ENCODE results near the gene CBY2.

The CBY2 gene

GRCh38 chr13:45714170-45714569 lies 12.1 kb downstream of the CBY2 start:
- no peak for TF ChIP-seq YY1 (IDR thresholded peaks at IDR 0.05; ENCODE audit: insufficient read depth, insufficient read length)
- TF ChIP-seq ZNF274 (IDR thresholded peaks at IDR 0.05; ENCODE audit: low read depth, low read length): no peak
- no peak for TF ChIP-seq SUZ12 (IDR thresholded peaks at IDR 0.05; ENCODE audit: extremely low read depth, insufficient read depth, insufficient read length)
- H3K9me3 ChIP-seq (ENCODE audit: insufficient read depth, low read length): no peaks in the 10 kb centered on the region
- no peaks in the 10 kb centered on the region for H3K36me3 ChIP-seq (ENCODE audit: insufficient read depth, insufficient read length, low read length)
- no peak overlapping the region for H3K4me3 ChIP-seq (ENCODE audit: insufficient read length, low read depth)
- H3K27me3 ChIP-seq (ENCODE audit: insufficient read depth, insufficient read length): no peaks in the 10 kb centered on the region
- no peak overlapping the region for H3K9ac ChIP-seq (ENCODE audit: insufficient read length, low read depth)
- DNase-seq (ENCODE audit: low read depth, low spot score): no peak
- no peaks in the 10 kb centered on the region for H3K4me1 ChIP-seq (ENCODE audit: insufficient read depth, insufficient read length)

GRCh38 chr13:45715351-45715750 lies 13.2 kb downstream of the CBY2 start:
- H3K4me3 ChIP-seq (ENCODE audit: insufficient read length, low read depth): no peak overlapping the region
- no peak for DNase-seq (ENCODE audit: low read depth, low spot score)

DNA sequence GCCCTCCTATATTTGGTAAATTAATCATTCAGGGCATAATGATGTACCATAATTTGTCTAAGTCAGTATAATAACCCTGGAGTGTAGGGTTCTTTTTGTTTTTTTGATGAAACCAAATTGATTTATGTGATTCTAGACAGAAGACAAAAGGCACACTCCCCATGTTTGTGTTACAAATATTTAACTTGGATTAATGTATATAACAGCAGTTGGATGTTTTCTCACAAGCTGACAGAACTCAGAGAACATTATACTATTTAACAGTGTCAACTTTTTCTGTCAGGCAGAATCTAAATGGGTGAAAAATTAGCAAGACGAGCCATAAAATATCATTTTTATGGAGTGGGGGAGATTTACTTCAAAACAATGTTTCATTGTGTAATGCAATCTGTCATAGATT lies 15.2 kb downstream of the CBY2 start:
- TF ChIP-seq YY1 (IDR thresholded peaks at IDR 0.05; ENCODE audit: insufficient read depth, insufficient read length): no peak
- no peaks in the 10 kb centered on the region for H3K36me3 ChIP-seq (ENCODE audit: insufficient read depth, insufficient read length, low read length)
- no peaks in the 10 kb centered on the region for H3K9me3 ChIP-seq (ENCODE audit: insufficient read depth, low read length)
- H3K27me3 ChIP-seq (ENCODE audit: insufficient read depth, insufficient read length): no peaks in the 10 kb centered on the region
- H3K4me3 ChIP-seq (ENCODE audit: insufficient read length, low read depth): no peak overlapping the region
- no peak overlapping the region for H3K9ac ChIP-seq (ENCODE audit: insufficient read length, low read depth)
- DNase-seq (ENCODE audit: low read depth, low spot score): no peak
- H3K4me1 ChIP-seq (ENCODE audit: insufficient read depth, insufficient read length): no peaks in the 10 kb centered on the region

More at GRCh38 chr13:45715351-45715750, 13.2 kb downstream of the CBY2 start:
- TF ChIP-seq YY1 (IDR thresholded peaks at IDR 0.05; ENCODE audit: insufficient read depth, insufficient read length): no peak
- no peak for TF ChIP-seq ZNF274 (IDR thresholded peaks at IDR 0.05; ENCODE audit: low read depth, low read length)
- TF ChIP-seq SUZ12 (IDR thresholded peaks at IDR 0.05; ENCODE audit: extremely low read depth, insufficient read depth, insufficient read length): no peak
- Histone ChIP-seq H3K36me3 (ENCODE audit: insufficient read depth, insufficient read length, low read length) (no peaks in the 10 kb centered on the region), H3K27me3 (ENCODE audit: insufficient read depth, insufficient read length) (no peaks in the 10 kb centered on the region), H3K9me3 (ENCODE audit: insufficient read depth, low read length) (no peaks in the 10 kb centered on the region), H3K4me1 (ENCODE audit: insufficient read depth, insufficient read length) (no peaks in the 10 kb centered on the region), H3K9ac (ENCODE audit: insufficient read length, low read depth) (no peak overlapping the region)

DNA sequence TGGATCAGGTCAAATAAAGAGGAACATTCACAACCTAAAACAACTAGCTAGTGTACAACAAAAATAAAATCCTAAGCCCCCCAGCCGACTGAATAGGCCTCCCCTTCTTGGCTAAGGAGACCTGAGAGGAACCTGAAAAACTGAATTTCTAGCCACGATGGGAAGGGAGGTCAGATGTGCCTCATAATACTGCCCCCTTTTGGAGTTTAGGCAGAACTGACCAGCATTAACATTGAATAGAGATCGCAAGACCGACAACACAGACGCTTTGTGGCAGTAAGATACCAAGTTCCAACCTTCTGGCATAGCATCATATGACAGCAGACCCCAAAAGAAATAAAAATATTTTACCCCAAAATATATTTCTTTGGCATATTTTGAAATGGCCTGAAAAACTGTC lies 15.9 kb downstream of the CBY2 start:
- Histone ChIP-seq H3K9me3 (ENCODE audit: insufficient read depth, low read length) (no peaks in the 10 kb centered on the region), H3K36me3 (ENCODE audit: insufficient read depth, insufficient read length, low read length) (no peaks in the 10 kb centered on the region), H3K4me1 (ENCODE audit: insufficient read depth, insufficient read length) (no peaks in the 10 kb centered on the region), H3K4me3 (ENCODE audit: insufficient read length, low read depth) (no peak overlapping the region), H3K27me3 (ENCODE audit: insufficient read depth, insufficient read length) (no peaks in the 10 kb centered on the region), H3K9ac (ENCODE audit: insufficient read length, low read depth) (no peak overlapping the region)
- TF ChIP-seq SUZ12 (IDR thresholded peaks at IDR 0.05; ENCODE audit: extremely low read depth, insufficient read depth, insufficient read length): no peak
- no peak for TF ChIP-seq ZNF274 (IDR thresholded peaks at IDR 0.05; ENCODE audit: low read depth, low read length)
- no peak for TF ChIP-seq YY1 (IDR thresholded peaks at IDR 0.05; ENCODE audit: insufficient read depth, insufficient read length)
- DNase-seq (ENCODE audit: low read depth, low spot score): no peak

- H3K36me3 ChIP-seq (ENCODE audit: insufficient read depth, insufficient read length, low read length): no peaks in the 10 kb centered on the region
- no peaks in the 10 kb centered on the region for H3K9me3 ChIP-seq (ENCODE audit: insufficient read depth, low read length)
- no peak for DNase-seq (ENCODE audit: low read depth, low spot score)
- no peak overlapping the region for H3K9ac ChIP-seq (ENCODE audit: insufficient read length, low read depth)
- no peaks in the 10 kb centered on the region for H3K27me3 ChIP-seq (ENCODE audit: insufficient read depth, insufficient read length)
- H3K4me1 ChIP-seq (ENCODE audit: insufficient read depth, insufficient read length): no peaks in the 10 kb centered on the region
- no peak for TF ChIP-seq SUZ12 (IDR thresholded peaks at IDR 0.05; ENCODE audit: extremely low read depth, insufficient read depth, insufficient read length)
- TF ChIP-seq ZNF274 (IDR thresholded peaks at IDR 0.05; ENCODE audit: low read depth, low read length): no peak
- no peak for TF ChIP-seq YY1 (IDR thresholded peaks at IDR 0.05; ENCODE audit: insufficient read depth, insufficient read length)
- H3K4me3 ChIP-seq (ENCODE audit: insufficient read length, low read depth): no peak overlapping the region
Observed at GRCh38 chr13:45718992-45719391, 16.9 kb downstream of the CBY2 start.

DNA sequence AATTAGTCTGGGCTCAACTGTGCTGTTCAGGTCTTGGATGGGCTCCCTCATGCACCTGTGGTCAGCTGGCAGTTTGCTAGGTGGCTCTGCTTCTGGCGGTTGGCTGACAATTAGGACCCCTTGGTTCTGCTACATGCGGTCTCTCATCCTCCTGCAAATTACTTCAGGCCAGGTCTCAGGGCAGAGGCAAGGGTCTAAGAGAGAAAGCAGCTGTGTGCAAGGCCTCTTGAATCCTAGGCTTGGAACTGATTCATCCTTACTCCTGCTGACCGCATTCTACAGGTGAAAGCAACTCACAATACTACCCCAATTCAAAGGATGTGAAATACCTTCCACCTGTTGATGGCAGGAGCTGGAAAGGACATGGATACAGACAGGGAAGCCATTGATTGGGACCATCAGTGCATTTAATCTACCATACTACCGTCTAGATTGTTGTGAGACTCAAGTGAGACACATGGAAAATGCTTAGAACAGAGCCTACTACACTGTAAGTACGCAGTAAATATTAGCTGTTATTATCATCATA lies 19.1 kb downstream of the CBY2 start:
- Histone ChIP-seq H3K4me3 (ENCODE audit: insufficient read length, low read depth) (no peak overlapping the region), H3K27me3 (ENCODE audit: insufficient read depth, insufficient read length) (no peaks in the 10 kb centered on the region), H3K9ac (ENCODE audit: insufficient read length, low read depth) (no peak overlapping the region), H3K9me3 (ENCODE audit: insufficient read depth, low read length) (no peaks in the 10 kb centered on the region), H3K4me1 (ENCODE audit: insufficient read depth, insufficient read length) (no peaks in the 10 kb centered on the region), H3K36me3 (ENCODE audit: insufficient read depth, insufficient read length, low read length) (no peaks in the 10 kb centered on the region)
- DNase-seq (ENCODE audit: low read depth, low spot score): no peak
- TF ChIP-seq ZNF274 (IDR thresholded peaks at IDR 0.05; ENCODE audit: low read depth, low read length): no peak
- TF ChIP-seq SUZ12 (IDR thresholded peaks at IDR 0.05; ENCODE audit: extremely low read depth, insufficient read depth, insufficient read length): no peak
- TF ChIP-seq YY1 (IDR thresholded peaks at IDR 0.05; ENCODE audit: insufficient read depth, insufficient read length): no peak

DNA sequence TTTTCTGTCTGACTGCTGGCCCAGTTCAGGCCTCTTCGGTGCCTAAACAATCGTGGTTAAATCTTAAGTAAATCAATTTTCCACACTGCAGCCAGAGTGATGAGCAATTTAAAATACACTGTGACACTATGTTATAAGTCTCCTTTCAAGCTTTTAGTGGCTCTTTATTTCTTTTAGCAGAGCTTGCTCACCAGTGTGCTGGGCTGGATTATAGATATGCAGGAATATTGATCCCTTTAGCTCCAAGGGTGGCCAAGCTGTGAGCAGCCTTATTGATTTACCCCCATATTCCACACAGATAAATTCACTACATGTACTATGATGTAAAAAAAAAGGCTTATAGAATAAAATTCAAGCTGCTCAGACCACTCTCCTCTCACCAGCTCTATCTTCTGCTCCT lies 21.7 kb downstream of the CBY2 start:
- Histone ChIP-seq H3K4me3 (ENCODE audit: insufficient read length, low read depth) (no peak overlapping the region), H3K27me3 (ENCODE audit: insufficient read depth, insufficient read length) (no peaks in the 10 kb centered on the region), H3K4me1 (ENCODE audit: insufficient read depth, insufficient read length) (no peaks in the 10 kb centered on the region), H3K9ac (ENCODE audit: insufficient read length, low read depth) (no peak overlapping the region), H3K9me3 (ENCODE audit: insufficient read depth, low read length) (no peaks in the 10 kb centered on the region), H3K36me3 (ENCODE audit: insufficient read depth, insufficient read length, low read length) (no peaks in the 10 kb centered on the region)
- no peak for DNase-seq (ENCODE audit: low read depth, low spot score)
- TF ChIP-seq ZNF274 (IDR thresholded peaks at IDR 0.05; ENCODE audit: low read depth, low read length) (no peak), YY1 (IDR thresholded peaks at IDR 0.05; ENCODE audit: insufficient read depth, insufficient read length) (no peak), SUZ12 (IDR thresholded peaks at IDR 0.05; ENCODE audit: extremely low read depth, insufficient read depth, insufficient read length) (no peak)

DNA sequence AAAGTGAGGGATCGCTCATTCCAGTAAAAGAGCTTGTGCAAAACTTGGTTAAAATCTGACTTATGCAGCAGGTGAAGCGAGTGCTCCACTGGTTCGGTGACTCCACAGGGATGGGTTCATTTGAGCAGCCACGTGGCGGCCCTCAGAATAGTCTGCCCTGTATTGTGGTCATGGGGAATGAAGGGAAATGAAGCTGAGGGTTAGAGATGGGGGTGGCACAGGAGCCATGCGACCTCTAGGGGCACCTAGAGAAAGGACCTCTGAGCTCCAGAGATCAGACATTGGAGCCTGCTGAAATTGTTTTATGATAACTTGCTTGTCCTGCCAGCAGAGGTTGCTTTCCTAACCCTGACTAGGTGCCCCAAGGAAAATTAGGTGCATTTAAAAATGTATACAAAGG lies 26.6 kb downstream of the CBY2 start:
- H3K4me3 ChIP-seq (ENCODE audit: insufficient read length, low read depth): no peak overlapping the region
- no peaks in the 10 kb centered on the region for H3K4me1 ChIP-seq (ENCODE audit: insufficient read depth, insufficient read length)
- no peak overlapping the region for H3K9ac ChIP-seq (ENCODE audit: insufficient read length, low read depth)
- H3K9me3 ChIP-seq (ENCODE audit: insufficient read depth, low read length): no peaks in the 10 kb centered on the region
- no peaks in the 10 kb centered on the region for H3K36me3 ChIP-seq (ENCODE audit: insufficient read depth, insufficient read length, low read length)
- TF ChIP-seq ZNF274 (IDR thresholded peaks at IDR 0.05; ENCODE audit: low read depth, low read length) (no peak), YY1 (IDR thresholded peaks at IDR 0.05; ENCODE audit: insufficient read depth, insufficient read length) (no peak), SUZ12 (IDR thresholded peaks at IDR 0.05; ENCODE audit: extremely low read depth, insufficient read depth, insufficient read length) (no peak)
- DNase-seq (ENCODE audit: low read depth, low spot score): no peak
- no peaks in the 10 kb centered on the region for H3K27me3 ChIP-seq (ENCODE audit: insufficient read depth, insufficient read length)
